A549 (cell line): ENCODE results near the gene EPHA5. TPM values are rescaled to one million over a fixed set of nuclear protein-coding genes. Genes with fewer than 3 reads are reported as not detected.

Source experiments
- ATAC-seq, 2 experiments: fragments of 200-7000 bp in 1 of 2; fragments of >200 bp in 1 of 2; cut with Nextera tagmentation in 1 of 2; cut with Tn5 transposase in 1 of 2; 3 replicates each; pipeline versions ENCODE4 v1.8.0 to v1.9.1; 2018 to 2020; ENCODE audit warnings: mild to moderate bottlenecking in 1 of 2, moderate library complexity in 1 of 2
- CTCF ChIA-PET: fragments of 300-600 bp; sonication (Branson Sonifier 250); formaldehyde crosslinking; extraction: SDS; loops from one replicate; lab custom pipeline; 2021; ENCODE audit warnings: antibody characterized with exemption, inconsistent platforms; lab: Yijun Ruan, JAX
- POLR2A ChIA-PET: fragments of 350-600 bp; formaldehyde crosslinking; extraction: SDS; loops from one replicate; lab custom pipeline; 2021; ENCODE audit warnings: antibody characterized with exemption, inconsistent platforms; lab: Yijun Ruan, JAX
- DNase-seq, 2 experiments: peaks; one replicate each; pipeline versions ENCODE4 v3.0.0 to v3.0.0-alpha.2; 2011 to 2016; ENCODE audit warnings: low read depth in 1 of 2, low spot score in 1 of 2
- FAIRE-seq: peaks from 2 replicates; lab custom pipeline; 2011; peaks lifted over from hg19 to GRCh38; lab: Jason Lieb, UNC
- H3K27ac ChIP-seq, 2 experiments: fragments of >200 bp; sonication (Bioruptor Twin); formaldehyde crosslinking; 3 replicates each; pipeline ENCODE4 v1.5.1; 2016 to 2017
- H3K4me1 ChIP-seq: fragments of >200 bp; sonication (Bioruptor Twin); formaldehyde crosslinking; 3 replicates; pipeline ENCODE4 v1.6.1; 2016
- H3K4me2 ChIP-seq: fragments of >200 bp; sonication (Bioruptor Twin); formaldehyde crosslinking; 3 replicates; pipeline ENCODE4 v1.6.1; 2016
- H3K4me3 ChIP-seq: fragments of >200 bp; sonication (Bioruptor Twin); formaldehyde crosslinking; 3 replicates; pipeline ENCODE4 v1.5.1; 2016
- H3K9me3 ChIP-seq: fragments of >200 bp; sonication (Bioruptor Twin); formaldehyde crosslinking; 3 replicates; pipeline ENCODE4 v1.6.1; 2016
- ATOH8 ChIP-seq: fragments of 250-450 bp; sonication (Bioruptor Pico); IDR thresholded peaks from 2 replicates; pipeline ENCODE4 v1.5.0; 2020; ENCODE audit warnings: low read depth, mild to moderate bottlenecking, moderate library complexity
- BHLHE40 ChIP-seq: IDR thresholded peaks from 2 replicates; pipeline ENCODE4 v1.6.1; 2012; ENCODE audit warnings: low read depth, low read length, inconsistent platforms
- CBX8 ChIP-seq: fragments of 200-600 bp; sonication (generic); IDR thresholded peaks from 2 replicates; pipeline ENCODE4 v1.6.1; 2016
- CEBPB ChIP-seq, 2 experiments: fragments of >200 bp in 1 of 2; sonication (Bioruptor Twin) in 1 of 2; formaldehyde crosslinking in 1 of 2; IDR thresholded peaks; 2 replicates each; pipeline ENCODE4 v1.6.1; 2012 to 2016
- EHMT2 ChIP-seq: fragments of 200-600 bp; sonication (generic); IDR thresholded peaks from 2 replicates; pipeline ENCODE4 v1.6.1; 2016; ENCODE audit warnings: antibody characterized with exemption, low read depth, mild to moderate bottlenecking, moderate library complexity
- EP300 ChIP-seq, 2 experiments: fragments of >200 bp; sonication (Bioruptor Twin); formaldehyde crosslinking; IDR thresholded peaks; 2 replicates in 1 of 2; 3 replicates in 1 of 2; pipeline ENCODE4 v1.6.1; 2016 to 2017
- ESRRA ChIP-seq: fragments of 150-350 bp; IDR thresholded peaks from 2 replicates; pipeline ENCODE4 v1.6.1; 2014; ENCODE audit warnings: mild to moderate bottlenecking, low read length, borderline replicate concordance
- FOSB ChIP-seq: fragments of 250-450 bp; sonication (Bioruptor Pico); IDR thresholded peaks from 2 replicates; pipeline ENCODE4 v1.5.0; 2020; ENCODE audit warnings: mild to moderate bottlenecking, moderate library complexity
- GATA3 ChIP-seq: IDR thresholded peaks from 2 replicates; pipeline ENCODE4 v1.6.1; 2012; ENCODE audit warnings: borderline replicate concordance
- HEYL ChIP-seq: fragments of 250-450 bp; sonication (Bioruptor Pico); IDR thresholded peaks from 2 replicates; pipeline ENCODE4 v1.8.0; 2021; ENCODE audit warnings: mild to moderate bottlenecking, moderate library complexity
- HMGXB4 ChIP-seq: fragments of 250-450 bp; sonication (Bioruptor Pico); IDR thresholded peaks from 2 replicates; pipeline ENCODE4 v1.5.0; 2021; ENCODE audit warnings: mild to moderate bottlenecking, moderate library complexity, borderline replicate concordance
- HOXA7 ChIP-seq: fragments of 250-450 bp; sonication (Bioruptor Pico); IDR thresholded peaks from 2 replicates; pipeline ENCODE4 v1.5.0; 2020; ENCODE audit warnings: mild to moderate bottlenecking, moderate library complexity
- HOXB5 ChIP-seq: fragments of 250-450 bp; sonication (Bioruptor Pico); IDR thresholded peaks from 2 replicates; pipeline ENCODE4 v1.5.0; 2020; ENCODE audit warnings: mild to moderate bottlenecking, moderate library complexity
- JUN ChIP-seq, 2 experiments: fragments of >200 bp; sonication (Bioruptor Twin); formaldehyde crosslinking; IDR thresholded peaks; 2 replicates in 1 of 2; 3 replicates in 1 of 2; pipeline ENCODE4 v1.6.1; 2016 to 2017
- KDM5A ChIP-seq: fragments of 200-600 bp; sonication (generic); IDR thresholded peaks from 2 replicates; pipeline ENCODE4 v1.6.1; 2016; ENCODE audit warnings: antibody characterized with exemption, mild to moderate bottlenecking
- MAZ ChIP-seq: fragments of 150-350 bp; IDR thresholded peaks from 2 replicates; pipeline ENCODE4 v1.6.1; 2014; ENCODE audit warnings: antibody characterized with exemption, low read depth, low read length, borderline replicate concordance
- NFE2L2 ChIP-seq: fragments of 150-350 bp; conservative IDR thresholded peaks from 2 replicates; pipeline ENCODE4 v1.6.1; 2014; ENCODE audit warnings: low read length
- NPAS2 ChIP-seq: fragments of 250-450 bp; sonication (Bioruptor Pico); IDR thresholded peaks from 2 replicates; pipeline ENCODE4 v1.8.0; 2022; ENCODE audit warnings: mild to moderate bottlenecking, moderate library complexity, borderline replicate concordance
- NR3C1 ChIP-seq: fragments of >200 bp; sonication (Bioruptor Twin); formaldehyde crosslinking; IDR thresholded peaks from 3 replicates; pipeline ENCODE4 v1.6.1; 2017
- POLR2A ChIP-seq: IDR thresholded peaks from 2 replicates; pipeline ENCODE4 v1.6.1; 2012; ENCODE audit warnings: mild to moderate bottlenecking, low read length
- SMC3 ChIP-seq: fragments of >200 bp; sonication (Bioruptor Twin); formaldehyde crosslinking; IDR thresholded peaks from 3 replicates; pipeline ENCODE4 v1.6.1; 2018; ENCODE audit warnings: inconsistent platforms
- TP53 ChIP-seq: fragments of 250-450 bp; sonication (Bioruptor Pico); IDR thresholded peaks from 2 replicates; pipeline ENCODE4 v1.5.0; 2021; ENCODE audit warnings: mild to moderate bottlenecking, moderate library complexity
- ZC3H11A ChIP-seq: fragments of 450-650 bp; IDR thresholded peaks from 2 replicates; pipeline ENCODE4 v1.6.1; 2014; ENCODE audit warnings: antibody characterized with exemption, mild to moderate bottlenecking
- ZFP36 ChIP-seq: fragments of 450-650 bp; IDR thresholded peaks from 2 replicates; pipeline ENCODE4 v1.6.1; 2014; ENCODE audit warnings: borderline replicate concordance; ENCODE audit not compliant: partially characterized antibody
- WGBS: methylation state at CpG from one replicate; pipeline ENCODE4 v1.1.6; 2017; ENCODE audit errors: missing lambda C conversion rate; 5-methylcytosine and 5-hydroxymethylcytosine counted together
- polyA plus RNA-seq, 4 experiments: library from polyadenylated mRNA; depleted of rRNA in 3 of 4; stranded (reverse); fragments of >200 nt; fragmentation: RNase III in 1 of 4; extraction: RNeasy Plus Mini Kit Qiagen cat#74134 plus additional on column Dnase treatment in 1 of 4; gene quantifications; 2 replicates in 3 of 4; 3 replicates in 1 of 4; pipeline ENCODE4 v1.2.3, GENCODE V29; 2011 to 2017
- TF ChIP-seq, protein P1 (sequence below): fragments of >200 bp; sonication (Bioruptor Twin); formaldehyde crosslinking; IDR thresholded peaks from 2 replicates; pipeline ENCODE4 v1.6.1; 2016

EPHA5 gene
- polyA plus RNA-seq, 2 of the 4 experiments (the other 2 are of a cell fraction), result 0.96 to 1.1 TPM

DNA sequence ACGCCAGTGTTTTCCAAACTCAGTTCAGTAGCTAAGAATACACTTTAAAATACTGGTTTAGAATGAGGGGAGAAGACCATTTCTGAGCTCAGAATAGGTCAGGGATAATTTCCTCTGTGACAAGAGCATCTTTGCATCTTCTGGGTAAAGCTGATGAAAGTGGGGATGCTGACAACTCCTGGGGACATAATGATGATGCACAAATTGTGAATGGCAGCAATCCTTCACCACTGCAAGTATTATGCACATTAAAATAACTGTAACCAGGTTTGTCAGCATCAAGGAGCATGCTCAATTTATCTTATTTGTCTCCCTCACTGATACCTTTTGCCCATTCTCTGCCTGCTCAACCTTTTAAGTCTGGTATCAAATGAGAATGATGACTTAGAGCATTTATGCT is 248.2 kb downstream of the EPHA5 start:
- DNase-seq (no peak), ATAC-seq (no peak), FAIRE-seq (no peak)
- Histone ChIP-seq H3K4me1 (0 out of 3 replicates have a peak, but pooled peaks cover under 1% of the 10 kb centered on the region), H3K4me2 (no peak overlapping the region), H3K4me3 (no peak overlapping the region), H3K9me3 (no peaks in the 10 kb centered on the region), H3K27ac (no peak overlapping the region)
- ChIA-PET POLR2A (no interaction called here), CTCF (no interaction called here)
- TF ChIP-seq HOXA7 (CRISPR knock-in tag) (no peak), ZC3H11A (no peak), NR3C1 (no peak), HOXB5 (CRISPR knock-in tag) (no peak)
- 37% methylated on average over 1 of the region's 1 CpG for WGBS

GRCh38 chr4:65420036-65420435 is 250.3 kb downstream of the EPHA5 start:
- no peak overlapping the region for H3K4me3 ChIP-seq
- H3K4me2 ChIP-seq, result no peak overlapping the region
- no peak for ATAC-seq
- POLR2A ChIA-PET, result no interaction called here
- CTCF ChIA-PET, result no interaction called here
- no peak overlapping the region for H3K27ac ChIP-seq
- no peaks in the 10 kb centered on the region for H3K9me3 ChIP-seq
- H3K4me1 ChIP-seq, result peaks cover 5% of the 10 kb centered on the region; the same call in 1 of the 3 replicates
- no peak for FAIRE-seq
- TF ChIP-seq FOSB (no peak), HEYL (no peak), ESRRA (no peak), EHMT2 (no peak), GATA3 (no peak), NPAS2 (CRISPR knock-in tag) (no peak), NFE2L2 (no peak), ATOH8 (CRISPR knock-in tag) (no peak), BHLHE40 (no peak), MAZ (no peak), ZC3H11A (no peak), SMC3 (no peak), HMGXB4 (CRISPR knock-in tag) (no peak), POLR2A (no peak), EP300 (IDR thresholded peaks at IDR 0.05) (no peak), TP53 (CRISPR knock-in tag) (no peak)
- DNase-seq, result no peak

GRCh38 chr4:65416891-65417290 is 253.4 kb downstream of the EPHA5 start:
- DNase-seq (peak in 1 of 2 experiments; percentile 7), ATAC-seq (0 out of 6 replicates have a peak, but pooled peaks of 1 of the 2 experiments have one; percentile 40), FAIRE-seq (no peak)
- CTCF ChIA-PET, result no interaction called here
- Histone ChIP-seq H3K4me2 (peak overlapping the region; percentile 34; the same call in 2 of the 3 replicates), H3K4me3 (no peak overlapping the region), H3K4me1 (peaks cover 5% of the 10 kb centered on the region; the same call in 1 of the 3 replicates), H3K9me3 (no peaks in the 10 kb centered on the region), H3K27ac (no peak overlapping the region)
- POLR2A ChIA-PET, result no interaction called here
- WGBS, result 0% methylated on average over 2 of the region's 3 CpGs
- TF ChIP-seq ZFP36, result no peak
- no peak for TF ChIP-seq NFE2L2
- TF ChIP-seq CBX8, result no peak
- TF ChIP-seq, protein P1, sequence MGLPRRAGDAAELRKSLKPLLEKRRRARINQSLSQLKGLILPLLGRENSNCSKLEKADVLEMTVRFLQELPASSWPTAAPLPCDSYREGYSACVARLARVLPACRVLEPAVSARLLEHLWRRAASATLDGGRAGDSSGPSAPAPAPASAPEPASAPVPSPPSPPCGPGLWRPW, result no peak
- no peak for TF ChIP-seq EP300 (IDR thresholded peaks at IDR 0.05)
- TF ChIP-seq CEBPB (IDR thresholded peaks at IDR 0.05), result no peak
- TF ChIP-seq KDM5A, result no peak
- no peak for TF ChIP-seq JUN (IDR thresholded peaks at IDR 0.05)
- no peak for TF ChIP-seq EHMT2
